Ovary (tissue), 9 donors: Measurements from ENCODE around the gene ELFN1. TPM values are rescaled to one million over a fixed set of nuclear protein-coding genes. Genes with fewer than 3 reads are reported as not detected.

Experiments
- DNase-seq, 5 donors: peaks; one replicate each; pipeline ENCODE4 v3.0.0-alpha.2; 2019 to 2020
- H3K27ac ChIP-seq, 2 donors: fragments of 200-600 bp; one replicate each; pipeline versions ENCODE4 v1.5.1 to v1.8.0; 2019 to 2022
- H3K27me3 ChIP-seq: fragments of 200-600 bp; one replicate; pipeline ENCODE4 v1.8.0; 2022
- H3K36me3 ChIP-seq: fragments of 200-600 bp; sonication (generic); one replicate; pipeline ENCODE4 v1.5.1; 2019
- H3K4me1 ChIP-seq: one replicate; pipeline ENCODE4 v1.8.1; 2013; ENCODE audit warnings: mild to moderate bottlenecking, moderate library complexity; ENCODE audit not compliant: insufficient read depth
- H3K4me3 ChIP-seq: fragments of 200-600 bp; sonication (generic); one replicate; pipeline ENCODE4 v1.5.1; 2017
- H3K9me3 ChIP-seq, 2 donors: fragments of 200-600 bp in 1 of 2; sonication (generic) in 1 of 2; one replicate each; pipeline versions ENCODE4 v1.5.1 to v1.8.1; 2013 to 2019; ENCODE audit warnings: mild to moderate bottlenecking in 1 of 2, moderate library complexity in 1 of 2
- EP300 ChIP-seq: sonication (generic); formaldehyde crosslinking; IDR thresholded peaks from one replicate; pipeline ENCODE4 v1.6.1; 2017; ENCODE audit warnings: antibody characterized with exemption
- POLR2A ChIP-seq: fragments of 450-650 bp; IDR thresholded peaks from one replicate; pipeline ENCODE4 v1.6.1; 2017; ENCODE audit warnings: antibody characterized with exemption, mild to moderate bottlenecking, moderate library complexity
- WGBS, 3 donors: extraction: QIAGEN DNeasy Blood & Tissue Kit in 1 of 3; methylation state at CpG; one replicate each; pipeline versions ENCODE4 v1.1.5 to v1.1.7; 2013 to 2017; 5-methylcytosine and 5-hydroxymethylcytosine counted together
- intact Hi-C, 4 donors: fragments of 100-400 bp; cut with DNase I; formaldehyde crosslinking; loops; one replicate each; pipeline versions ENCODE4 v1.11.0 to v1.15.1; 2022 to 2023
- polyA plus RNA-seq, 2 donors: library from polyadenylated mRNA; stranded (reverse); fragments of 200-250 nt in 1 of 2; fragments of 350-450 nt in 1 of 2; fragmentation: Illumina TruSeq in 1 of 2; extraction: RNeasy Lipid Tissue Mini Kit (QIAGEN cat#74804) in 1 of 2; gene quantifications; one replicate each; pipeline ENCODE4 v1.2.3, GENCODE V29; 2013 to 2014
- total RNA-seq, 7 donors: library from RNA; depleted of rRNA in 2 of 7; stranded (reverse); fragments of >200 nt in 2 of 7; fragmentation: NEBNext Ultra II Directional in 3 of 7; extraction: Animal tissue kit (Norgen Biotek cat#: 25700) in 3 of 7; gene quantifications; one replicate each; pipeline versions ENCODE4 v1.1.0 to v1.2.4, GENCODE V29; 2016 to 2023
- TF ChIP-seq, protein P1 (sequence below), 3 donors: fragments of 450-650 bp in 2 of 3; fragments of 200-600 bp in 1 of 3; IDR thresholded peaks; one replicate each; pipeline versions ENCODE4 v1.5.1 to v1.8.0; 2016 to 2022; ENCODE audit warnings: antibody characterized with exemption in 3 of 3, mild to moderate bottlenecking in 1 of 3
- donor health status: DM: no; HTN: no; CAD: no; lungs with moderate emphysema.
- donor health status: DM: no; HTN: no; CAD: no.
- donor health status: Bipolar disorder and iron deficiency.
- donor health status: DM: yes; HTN: yes; CAD: no.
- donor health status: DM: no; HTN: no; CAD: no.
- donor health status: DM: yes; HTN: yes; CAD: no.

ELFN1 gene
- total and polyA plus RNA-seq, 9 donors, result 0.05 to 1.5 (median 0.60) TPM

DNA sequence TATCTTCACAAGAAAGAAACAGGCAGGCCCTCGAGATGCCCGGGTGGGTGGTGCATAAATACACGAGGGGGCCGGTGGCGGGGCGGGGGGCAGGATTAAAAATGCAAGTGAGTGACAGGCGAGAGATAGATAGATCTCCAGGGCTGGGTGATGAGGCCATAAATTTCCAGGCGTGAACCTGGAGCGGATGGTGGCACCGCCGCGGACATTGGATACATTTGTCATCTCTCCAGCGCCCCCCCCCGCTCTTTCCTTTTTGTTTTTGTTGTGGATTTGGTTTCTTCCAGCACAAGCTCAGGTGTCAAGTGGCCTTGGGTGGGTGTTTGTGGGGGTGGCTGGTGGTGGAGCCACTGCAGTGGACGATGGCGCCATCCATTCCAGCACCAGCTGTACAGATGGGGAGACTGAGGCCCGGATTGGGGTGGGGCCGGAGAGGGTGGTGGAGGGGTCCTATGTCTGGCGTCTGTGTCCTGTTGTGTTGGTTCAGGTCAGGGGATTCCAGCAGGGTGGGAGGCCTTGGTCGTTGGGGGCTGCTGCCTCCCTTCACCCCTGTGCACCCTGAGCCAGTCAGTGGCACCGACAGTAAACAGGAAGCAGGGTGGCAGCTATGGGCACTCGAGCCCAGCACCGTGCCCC is 2.9 kb downstream of the ELFN1 start:
- DNase-seq, result peak in 2 of 5 donors; percentile 3 to 7

DNA sequence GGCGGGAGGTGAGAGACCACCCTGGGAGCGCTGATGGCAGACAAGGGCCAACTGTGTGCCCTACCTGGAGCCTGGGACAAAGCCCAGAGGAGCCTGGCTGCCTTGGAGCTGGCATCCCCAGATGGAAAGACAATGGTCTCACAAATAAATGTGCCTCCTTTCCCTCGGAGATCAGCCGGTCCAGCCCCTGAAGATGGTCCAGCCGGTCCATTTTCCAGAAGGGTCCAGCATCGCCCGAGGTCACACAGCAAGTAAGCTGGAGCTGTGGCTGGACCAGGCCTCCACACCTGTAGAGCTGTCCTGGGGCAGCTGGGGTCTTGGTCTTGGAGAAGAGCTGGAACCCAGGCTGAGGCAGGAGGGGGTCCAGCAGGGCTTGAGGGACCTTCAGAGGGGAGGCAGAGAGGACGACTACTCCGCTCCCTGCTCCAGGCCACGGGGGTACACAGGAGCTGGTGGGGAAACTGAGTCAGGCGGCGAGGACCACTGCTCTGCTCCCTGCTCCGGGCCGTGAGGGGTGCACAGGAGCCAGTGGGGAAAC is 3.6 kb downstream of the ELFN1 start:
- H3K27me3 ChIP-seq, result peaks cover 7% of the 10 kb centered on the region
- H3K4me1 ChIP-seq, result peaks cover 3% of the 10 kb centered on the region
- intact Hi-C loops, result no loop called here
- H3K9me3 ChIP-seq, result no peaks in the 10 kb centered on the region
- TF ChIP-seq EP300, result no peak
- no peak for TF ChIP-seq POLR2A
- TF ChIP-seq, protein P1, sequence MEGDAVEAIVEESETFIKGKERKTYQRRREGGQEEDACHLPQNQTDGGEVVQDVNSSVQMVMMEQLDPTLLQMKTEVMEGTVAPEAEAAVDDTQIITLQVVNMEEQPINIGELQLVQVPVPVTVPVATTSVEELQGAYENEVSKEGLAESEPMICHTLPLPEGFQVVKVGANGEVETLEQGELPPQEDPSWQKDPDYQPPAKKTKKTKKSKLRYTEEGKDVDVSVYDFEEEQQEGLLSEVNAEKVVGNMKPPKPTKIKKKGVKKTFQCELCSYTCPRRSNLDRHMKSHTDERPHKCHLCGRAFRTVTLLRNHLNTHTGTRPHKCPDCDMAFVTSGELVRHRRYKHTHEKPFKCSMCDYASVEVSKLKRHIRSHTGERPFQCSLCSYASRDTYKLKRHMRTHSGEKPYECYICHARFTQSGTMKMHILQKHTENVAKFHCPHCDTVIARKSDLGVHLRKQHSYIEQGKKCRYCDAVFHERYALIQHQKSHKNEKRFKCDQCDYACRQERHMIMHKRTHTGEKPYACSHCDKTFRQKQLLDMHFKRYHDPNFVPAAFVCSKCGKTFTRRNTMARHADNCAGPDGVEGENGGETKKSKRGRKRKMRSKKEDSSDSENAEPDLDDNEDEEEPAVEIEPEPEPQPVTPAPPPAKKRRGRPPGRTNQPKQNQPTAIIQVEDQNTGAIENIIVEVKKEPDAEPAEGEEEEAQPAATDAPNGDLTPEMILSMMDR (IDR thresholded peaks at IDR 0.05), result no peak
- peak in 1 of 5 donors; percentile 7 for DNase-seq
- H3K36me3 ChIP-seq, result no peaks in the 10 kb centered on the region
- no peak overlapping the region for H3K27ac ChIP-seq
- no peak overlapping the region for H3K4me3 ChIP-seq
- 85 to 90% (median 85%) methylated on average over 13 to 14 of the region's 14 CpGs for WGBS, 3 donors

More for the DNA sequence above, 2.9 kb downstream of the ELFN1 start:
- intact Hi-C loops, result no loop called here
- H3K36me3 ChIP-seq, result no peaks in the 10 kb centered on the region
- 63 to 71% (median 66%) methylated on average over 23 of the region's 23 CpGs for WGBS, 3 donors
- peaks cover 7% of the 10 kb centered on the region for H3K27me3 ChIP-seq
- H3K9me3 ChIP-seq, result no peaks in the 10 kb centered on the region
- no peak overlapping the region for H3K27ac ChIP-seq
- peaks cover 3% of the 10 kb centered on the region for H3K4me1 ChIP-seq
- H3K4me3 ChIP-seq, result no peak overlapping the region
- no peak for TF ChIP-seq EP300
- TF ChIP-seq, protein P1 (IDR thresholded peaks at IDR 0.05), result no peak
- no peak for TF ChIP-seq POLR2A

DNA sequence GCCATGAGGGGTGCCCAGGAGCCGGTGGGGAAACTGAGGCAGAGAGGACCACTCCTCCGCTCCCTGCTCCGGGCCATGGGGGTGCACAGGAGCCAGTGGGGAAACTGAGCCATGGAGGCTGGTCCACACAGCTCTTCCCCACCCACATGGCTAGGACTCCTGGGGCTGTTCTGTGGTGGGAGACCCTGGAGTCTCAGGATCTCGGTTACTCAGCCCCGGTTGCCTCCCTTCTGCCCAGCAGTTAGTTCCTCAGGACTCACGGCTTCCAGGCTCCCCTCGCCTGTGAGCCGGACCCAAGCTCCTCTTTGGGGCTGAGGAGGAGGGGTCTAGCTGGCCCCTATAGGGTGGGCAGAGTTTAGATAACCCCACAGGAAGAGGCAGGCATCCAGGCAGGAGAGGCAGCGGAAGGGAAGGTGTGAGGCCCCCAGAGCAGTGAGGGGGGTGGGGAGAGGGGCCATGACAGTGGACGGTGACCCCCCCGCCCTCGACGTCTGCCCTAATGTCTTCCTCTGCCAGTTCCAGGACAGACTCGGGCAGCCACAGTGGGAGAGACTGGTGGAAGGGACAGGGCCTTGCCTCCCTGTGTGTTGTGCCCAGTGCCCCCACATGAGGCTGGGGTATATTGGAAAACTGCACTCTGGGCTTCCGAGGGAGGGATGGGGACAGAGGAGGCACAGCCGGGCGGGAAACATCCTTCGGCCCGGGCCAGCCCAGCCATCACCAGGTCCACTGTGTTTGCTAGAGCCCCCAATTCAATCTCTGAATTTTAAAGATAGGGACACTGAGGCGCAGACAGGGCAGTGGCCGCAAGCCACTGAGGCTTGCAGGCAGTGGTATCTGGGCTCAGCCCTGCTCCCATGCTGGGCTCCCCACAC is 4.3 kb downstream of the ELFN1 start:
- Histone ChIP-seq H3K36me3 (no peaks in the 10 kb centered on the region), H3K27ac (no peak overlapping the region), H3K9me3 (no peaks in the 10 kb centered on the region), H3K4me3 (no peak overlapping the region), H3K27me3 (peaks cover 7% of the 10 kb centered on the region), H3K4me1 (peaks cover 3% of the 10 kb centered on the region)
- WGBS, 3 donors, result 66 to 78% (median 72%) methylated on average over 20 to 21 of the region's 21 CpGs
- TF ChIP-seq EP300, result no peak
- TF ChIP-seq POLR2A, result no peak
- TF ChIP-seq, protein P1 (IDR thresholded peaks at IDR 0.05), result no peak
- DNase-seq, result no peak
- intact Hi-C loops, result no loop called here

DNA sequence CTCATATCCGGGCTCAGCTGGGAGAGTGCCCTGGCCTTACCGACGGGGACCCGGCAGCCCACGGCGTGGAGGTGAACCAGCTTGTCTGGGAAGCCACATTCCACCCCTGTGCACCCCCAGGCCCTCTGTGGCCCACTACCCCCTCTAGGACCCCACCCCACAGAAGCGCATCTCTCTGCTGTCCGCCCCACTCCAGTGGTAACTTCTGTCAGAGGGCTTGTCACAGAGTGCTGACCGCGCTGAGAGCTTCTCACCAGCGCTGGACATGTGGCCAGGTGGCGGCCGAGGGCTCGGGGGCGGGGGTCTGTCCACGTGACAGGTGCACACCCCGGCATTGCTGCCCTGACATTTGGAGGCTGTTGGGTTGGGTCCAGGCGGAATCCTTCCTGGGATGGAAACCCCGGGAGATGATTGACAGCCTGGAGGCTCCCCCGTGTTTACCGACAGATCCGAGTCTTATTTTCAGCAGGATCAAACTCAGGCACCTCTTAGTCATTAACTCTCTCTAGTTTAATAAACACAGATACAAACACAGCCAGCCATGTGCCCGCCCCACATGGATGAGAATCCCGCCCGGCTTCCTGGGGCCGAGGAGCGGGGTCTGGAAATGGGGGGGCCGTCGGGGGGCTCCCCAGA is 5.1 kb downstream of the ELFN1 start:
- peaks cover 7% of the 10 kb centered on the region for H3K27me3 ChIP-seq
- H3K9me3 ChIP-seq, result no peaks in the 10 kb centered on the region
- no peak overlapping the region for H3K27ac ChIP-seq
- H3K4me3 ChIP-seq, result no peak overlapping the region
- intact Hi-C loops, result no loop called here
- no peak for DNase-seq
- TF ChIP-seq POLR2A (no peak), EP300 (no peak)
- TF ChIP-seq, protein P1 (IDR thresholded peaks at IDR 0.05), result no peak
- H3K4me1 ChIP-seq, result peaks cover 3% of the 10 kb centered on the region
- H3K36me3 ChIP-seq, result no peaks in the 10 kb centered on the region
- 35 to 51% (median 43%) methylated on average over 27 to 29 of the region's 29 CpGs for WGBS, 3 donors
